ENCODE data around the gene USP47.

DNA sequence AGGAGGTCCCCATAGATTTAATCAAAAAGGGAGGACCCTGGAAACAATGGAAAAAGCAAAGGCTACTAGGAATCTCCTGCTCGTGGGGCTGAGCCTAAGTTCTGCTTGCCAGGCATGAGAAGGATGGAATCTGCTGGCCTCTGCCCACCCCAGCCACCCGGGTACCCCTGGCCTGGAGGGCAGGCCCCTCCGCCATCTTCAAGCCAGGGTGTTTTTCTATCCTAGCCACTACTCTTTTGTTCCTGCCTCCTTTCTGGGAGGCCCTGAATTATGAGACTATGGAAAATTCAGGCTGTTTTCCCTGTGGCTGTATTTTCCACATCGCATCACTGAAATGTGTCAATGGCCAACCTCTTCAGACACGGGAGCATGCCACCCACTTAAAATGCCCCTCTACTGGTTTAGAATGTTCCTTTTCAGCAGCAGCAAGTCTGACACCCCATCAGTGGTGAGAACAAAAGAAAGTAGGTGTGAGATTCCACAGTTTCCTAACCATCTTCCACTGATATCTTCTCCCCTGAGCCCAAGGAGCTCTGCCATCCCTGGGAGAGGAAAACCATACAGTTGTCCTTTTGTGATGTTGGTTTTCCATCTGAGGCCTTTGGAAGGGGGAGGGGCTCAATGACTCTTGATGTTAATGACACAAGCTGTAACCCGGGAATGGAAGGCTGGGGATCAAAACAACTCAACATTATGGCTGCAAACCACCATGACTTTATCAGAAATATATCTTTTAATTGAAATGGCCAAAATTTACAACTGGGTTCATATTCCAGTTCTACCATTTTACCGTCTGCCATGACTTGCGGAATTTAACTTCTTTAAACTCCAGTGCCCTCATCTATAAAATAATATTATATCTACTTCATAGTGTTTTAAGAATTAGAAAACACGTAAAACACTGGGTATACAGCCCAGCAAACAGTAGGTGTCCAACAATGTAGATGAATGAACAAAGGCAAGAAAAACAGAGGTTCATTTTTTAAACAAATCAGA is 144.5 kb downstream of the USP47 start:
- TF ChIP-seq RARB (CRISPR knock-in tag; IDR thresholded peaks at IDR 0.05) = no peak
- no peak for TF ChIP-seq ZNF565 (CRISPR knock-in tag; conservative IDR thresholded peaks at IDR 0.05; ENCODE audit: low read depth)
- TF ChIP-seq ZFP3 (CRISPR knock-in tag; IDR thresholded peaks at IDR 0.05) = no peak
- TF ChIP-seq CSDC2 (CRISPR knock-in tag; IDR thresholded peaks at IDR 0.05) = no peak

Measured in SK-N-SH treated with all-trans-retinoic acid at 6 μM for 48 hours (cell line).